ENCODE data around the gene C9orf85. TPM values are rescaled to one million over a fixed set of nuclear protein-coding genes. Genes with fewer than 3 reads are reported as not detected.
A peak's percentile ranks its signal among the peaks of the same experiment; 100 is the strongest.

C9orf85 gene
- polyA plus RNA-seq, 1 experiment = 16.1 TPM

- no peak for DNase-seq (ENCODE audit: low read depth)
- CTCF ChIA-PET = no interaction called here
- POLR2A ChIA-PET = no interaction called here
Observed at GRCh38 chr9:71904076-71904475, 7.4 kb upstream of the C9orf85 start.

GRCh38 chr9:71908825-71909224, 2.6 kb upstream of the C9orf85 start:
- H3K36me3 ChIP-seq (ENCODE audit: control insufficient read depth, insufficient read depth, low read length) = no peaks in the 10 kb centered on the region
- no peaks in the 10 kb centered on the region for H3K27me3 ChIP-seq (ENCODE audit: control insufficient read depth, insufficient read depth, low read length)
- no peak for DNase-seq (ENCODE audit: low read depth)
- peak overlapping the region; percentile 91 for H3K4me3 ChIP-seq (ENCODE audit: low read depth, low read length)
- POLR2A ChIA-PET = interaction anchor here (0.6 kb wide), 1 partner anchor 67 kb away, joined by 4 read pairs; no protein-coding TSS in a partner anchor
- CTCF ChIA-PET = interaction anchor here (0.9 kb wide), 1 partner anchor 75 kb away, joined by 3 read pairs; no protein-coding TSS in a partner anchor
- TF ChIP-seq CTCF (IDR thresholded peaks at IDR 0.05; ENCODE audit: insufficient read depth, low read depth, low read length) = no peak

More at GRCh38 chr9:71904076-71904475, 7.4 kb upstream of the C9orf85 start:
- no peak overlapping the region for H3K4me3 ChIP-seq (ENCODE audit: low read depth, low read length)
- no peaks in the 10 kb centered on the region for H3K27me3 ChIP-seq (ENCODE audit: control insufficient read depth, insufficient read depth, low read length)
- no peak for TF ChIP-seq CTCF (IDR thresholded peaks at IDR 0.05; ENCODE audit: insufficient read depth, low read depth, low read length)
- H3K36me3 ChIP-seq (ENCODE audit: control insufficient read depth, insufficient read depth, low read length) = no peaks in the 10 kb centered on the region

GRCh38 chr9:71909887-71910649, 1.4 kb upstream of the C9orf85 start:
- ChIA-PET POLR2A (no interaction called here), CTCF (no interaction called here)
- no peak for DNase-seq (ENCODE audit: low read depth)
- TF ChIP-seq CTCF (IDR thresholded peaks at IDR 0.05; ENCODE audit: insufficient read depth, low read depth, low read length) = no peak
- Histone ChIP-seq H3K36me3 (ENCODE audit: control insufficient read depth, insufficient read depth, low read length) (no peaks in the 10 kb centered on the region), H3K4me3 (ENCODE audit: low read depth, low read length) (peak overlapping the region; percentile 91), H3K27me3 (ENCODE audit: control insufficient read depth, insufficient read depth, low read length) (no peaks in the 10 kb centered on the region)

GRCh38 chr9:71910650-71911060, 784 bp upstream of the C9orf85 start:
- Histone ChIP-seq H3K27me3 (ENCODE audit: control insufficient read depth, insufficient read depth, low read length) (no peaks in the 10 kb centered on the region), H3K4me3 (ENCODE audit: low read depth, low read length) (peak overlapping the region; percentile 91), H3K36me3 (ENCODE audit: control insufficient read depth, insufficient read depth, low read length) (no peaks in the 10 kb centered on the region)
- ChIA-PET POLR2A (interaction anchor here (0.6 kb wide), 1 partner anchor 11 kb away, joined by 4 read pairs; no protein-coding TSS in a partner anchor), CTCF (interaction anchor here (0.8 kb wide), 1 partner anchor 114 kb away, joined by 7 read pairs; no protein-coding TSS in a partner anchor)
- TF ChIP-seq CTCF (IDR thresholded peaks at IDR 0.05; ENCODE audit: insufficient read depth, low read depth, low read length) = no peak
- no peak for DNase-seq (ENCODE audit: low read depth)

GRCh38 chr9:71911908-71912335, 483 bp downstream of the C9orf85 start:
- TF ChIP-seq CTCF (IDR thresholded peaks at IDR 0.05; ENCODE audit: insufficient read depth, low read depth, low read length) = no peak
- ChIA-PET POLR2A (interaction anchor here (1.0 to 1.1 kb wide), 2 partner anchors 9 to 12 kb away, joined by 4 read pairs; no protein-coding TSS in a partner anchor), CTCF (interaction anchor here (0.6 to 1.0 kb wide), 2 partner anchors 50 to 64 kb away, joined by 3 read pairs; no protein-coding TSS in a partner anchor)
- Histone ChIP-seq H3K4me3 (ENCODE audit: low read depth, low read length) (peak overlapping the region; percentile 91), H3K27me3 (ENCODE audit: control insufficient read depth, insufficient read depth, low read length) (no peaks in the 10 kb centered on the region), H3K36me3 (ENCODE audit: control insufficient read depth, insufficient read depth, low read length) (no peaks in the 10 kb centered on the region)
- peak; percentile 31 for DNase-seq (ENCODE audit: low read depth)

Measured in BJ (cell line).